Activated CD8-positive, alpha-beta T cell treated with anti-CD3 and anti-CD28 coated beads for 36 hours (primary cell): ENCODE measurements around the gene CYB5R3. TPM values are rescaled to one million over a fixed set of nuclear protein-coding genes. Genes with fewer than 3 reads are reported as not detected.

Experiments
- ATAC-seq: fragments of 200-7000 bp; cut with Tn5 transposase; one replicate; pipeline ENCODE4 v1.10.0; 2021; ENCODE audit warnings: mild to moderate bottlenecking, moderate library complexity
- CTCF ChIA-PET: fragments of 350-600 bp; sonication (Branson Sonifier 250); formaldehyde crosslinking; loops from one replicate; lab custom pipeline; 2021; ENCODE audit warnings: antibody characterized with exemption; lab: Charles Lee
- POLR2A ChIA-PET: fragments of 350-600 bp; sonication (Branson Sonifier 250); formaldehyde crosslinking; loops from one replicate; lab custom pipeline; 2021; ENCODE audit warnings: antibody characterized with exemption; lab: Charles Lee
- DNase-seq: peaks from one replicate; pipeline ENCODE4 v3.0.0-alpha.2; 2020
- H3K27ac Mint-ChIP-seq: one replicate; pipeline ENCODE4 v1.8.0; 2021; ENCODE audit warnings: mild to moderate bottlenecking, mixed read lengths
- H3K27me3 Mint-ChIP-seq: one replicate; pipeline ENCODE4 v1.8.0; 2021; ENCODE audit warnings: mixed read lengths
- H3K36me3 Mint-ChIP-seq: one replicate; pipeline ENCODE4 v1.8.0; 2021; ENCODE audit warnings: low read depth, mixed read lengths
- H3K4me1 Mint-ChIP-seq: one replicate; pipeline ENCODE4 v1.8.0; 2021; ENCODE audit warnings: low read depth, mixed read lengths
- H3K4me3 Mint-ChIP-seq: one replicate; pipeline ENCODE4 v1.8.0; 2021; ENCODE audit warnings: mild to moderate bottlenecking, moderate library complexity, mixed read lengths
- H3K9me3 Mint-ChIP-seq: one replicate; pipeline ENCODE4 v1.8.0; 2021; ENCODE audit warnings: mixed read lengths
- CTCF ChIP-seq: fragments of 200-600 bp; IDR thresholded peaks from one replicate; pipeline ENCODE4 v1.8.0; 2022; ENCODE audit warnings: antibody characterized with exemption, mild to moderate bottlenecking
- intact Hi-C: fragments of 100-400 bp; cut with micrococcal nuclease; formaldehyde crosslinking; loops from one replicate; pipeline ENCODE4 v1.10.0; 2022
- total RNA-seq, 2 experiments: library from RNA; stranded (reverse); gene quantifications; one replicate each; pipeline ENCODE4 v1.2.3, GENCODE V29; 2021

CYB5R3 gene
- total RNA-seq, 2 experiments from 2014 or later, result 64.2 to 64.3 TPM

GRCh38 chr22:42648017-42648367 is 1.2 kb downstream of the CYB5R3 start:
- Mint-ChIP-seq H3K9me3 (no peaks in the 10 kb centered on the region), H3K36me3 (no peaks in the 10 kb centered on the region)

GRCh38 chr22:42646569-42647525 is 2.3 kb downstream of the CYB5R3 start:
- no peak for DNase-seq
- peak overlapping the region; percentile 95 for H3K4me3 Mint-ChIP-seq

More at GRCh38 chr22:42648017-42648367, 1.2 kb downstream of the CYB5R3 start:
- CTCF ChIA-PET, result interaction anchor here (2.5 kb wide), 1 partner anchor 26 kb away, joined by 12 read pairs; no protein-coding TSS in a partner anchor
- Mint-ChIP-seq H3K4me3 (peak overlapping the region; percentile 95), H3K27ac (peak overlapping the region; percentile 95), H3K27me3 (no peaks in the 10 kb centered on the region), H3K4me1 (peaks cover 33% of the 10 kb centered on the region)
- POLR2A ChIA-PET, result interaction anchor here (1.3 to 4.9 kb wide), 3 partner anchors 8 to 33 kb away, joined by 3 to 64 read pairs (median 5); partner anchors contain the start of genes ATP5MGL and POLDIP3
- DNase-seq (no peak), ATAC-seq (no peak)
- no peak for TF ChIP-seq CTCF
- intact Hi-C loops, result no loop called here

GRCh38 chr22:42645938-42646568 is 3.1 kb downstream of the CYB5R3 start:
- DNase-seq, result no peak
- CTCF ChIA-PET, result interaction anchor here (0.9 to 2.5 kb wide), 2 partner anchors 24 to 222 kb away, joined by 4 to 12 read pairs; no protein-coding TSS in a partner anchor
- no peak for TF ChIP-seq CTCF
- no peak overlapping the region for H3K27ac Mint-ChIP-seq
- no peaks in the 10 kb centered on the region for H3K27me3 Mint-ChIP-seq
- no peak overlapping the region for H3K4me3 Mint-ChIP-seq
- peaks cover 35% of the 10 kb centered on the region for H3K4me1 Mint-ChIP-seq
- intact Hi-C loops, result no loop called here
- no peaks in the 10 kb centered on the region for H3K9me3 Mint-ChIP-seq
- no peak for ATAC-seq
- POLR2A ChIA-PET, result interaction anchor here (0.9 to 4.9 kb wide), 4 partner anchors 9 to 53 kb away, joined by 3 to 64 read pairs (median 3); partner anchors contain the start of gene POLDIP3
- no peaks in the 10 kb centered on the region for H3K36me3 Mint-ChIP-seq

More at GRCh38 chr22:42646569-42647525, 2.3 kb downstream of the CYB5R3 start:
- ATAC-seq, result no peak
- Mint-ChIP-seq H3K4me1 (peaks cover 35% of the 10 kb centered on the region), H3K36me3 (no peaks in the 10 kb centered on the region), H3K27ac (no peak overlapping the region), H3K27me3 (no peaks in the 10 kb centered on the region), H3K9me3 (no peaks in the 10 kb centered on the region)
- intact Hi-C loops, result no loop called here
- ChIA-PET CTCF (interaction anchor here (0.9 to 2.5 kb wide), 2 partner anchors 25 to 221 kb away, joined by 4 to 12 read pairs; no protein-coding TSS in a partner anchor), POLR2A (interaction anchor here (0.9 to 4.9 kb wide), 4 partner anchors 10 to 54 kb away, joined by 3 to 64 read pairs (median 3); partner anchors contain the start of gene POLDIP3)
- TF ChIP-seq CTCF, result no peak

GRCh38 chr22:42645341-42645937 is 3.8 kb downstream of the CYB5R3 start:
- Mint-ChIP-seq H3K4me3 (no peak overlapping the region), H3K36me3 (no peaks in the 10 kb centered on the region), H3K9me3 (no peaks in the 10 kb centered on the region), H3K27ac (no peak overlapping the region), H3K27me3 (no peaks in the 10 kb centered on the region), H3K4me1 (peaks cover 35% of the 10 kb centered on the region)
- DNase-seq, result no peak
- ChIA-PET CTCF (interaction anchor here (1.5 kb wide), 1 partner anchor 25 kb away, joined by 6 read pairs; no protein-coding TSS in a partner anchor), POLR2A (interaction anchor here (1.4 to 4.9 kb wide), 2 partner anchors 30 to 31 kb away, joined by 4 to 64 read pairs; partner anchors contain the start of gene POLDIP3)
- no peak for TF ChIP-seq CTCF
- intact Hi-C loops, result no loop called here
- no peak for ATAC-seq
